BLaER1 treated with 17β-estradiol and CSF1 and Interleukin-3, amounts not matched to agents 10 nM and 100 nM (cell line): Measurements from ENCODE around the gene C12orf60.

Experiments
- H3K27ac ChIP-seq, 11 experiments: shearing (Covaris generic); formaldehyde crosslinking; 2 replicates each; pipeline ENCODE4 v1.8.1; 2022
- H3K27me3 ChIP-seq, 11 experiments: shearing (Covaris generic); formaldehyde crosslinking; 2 replicates each; pipeline ENCODE4 v1.8.1; 2022
- H3K36me3 ChIP-seq, 11 experiments: shearing (Covaris generic); formaldehyde crosslinking; 2 replicates each; pipeline ENCODE4 v1.8.1; 2022
- H3K4me1 ChIP-seq, 10 experiments: shearing (Covaris generic); formaldehyde crosslinking; 2 replicates each; pipeline ENCODE4 v1.8.1; 2022
- H3K4me2 ChIP-seq, 11 experiments: shearing (Covaris generic); formaldehyde crosslinking; 2 replicates each; pipeline ENCODE4 v1.8.1; 2022
- H3K4me3 ChIP-seq, 10 experiments: shearing (Covaris generic); formaldehyde crosslinking; 2 replicates each; pipeline ENCODE4 v1.8.1; 2022
- H3K9ac ChIP-seq, 11 experiments: shearing (Covaris generic); formaldehyde crosslinking; 2 replicates each; pipeline ENCODE4 v1.8.1; 2022
- H3K9me3 ChIP-seq, 11 experiments: shearing (Covaris generic); formaldehyde crosslinking; replicated peaks in 1 of 11; 2 replicates each; pipeline ENCODE4 v1.8.1; 2022
- H4K20me1 ChIP-seq, 11 experiments: shearing (Covaris generic); formaldehyde crosslinking; 2 replicates each; pipeline ENCODE4 v1.8.1; 2022
- Cebpa-rat ChIP-seq, 11 experiments: shearing (Covaris generic); IDR thresholded peaks; 2 replicates each; pipeline ENCODE4 v1.8.1; 2022

C12orf60 gene

GRCh38 chr12:14868916-14869506 is 65.5 kb downstream of the C12orf60 start:
- H4K20me1 ChIP-seq, result no peaks in the 10 kb centered on the region
- H3K9ac ChIP-seq, result no peak overlapping the region
- no peak overlapping the region for H3K4me3 ChIP-seq
- peaks cover 0 to 3% (median 0%) of the 10 kb centered on the region in 10 experiments; a peak in 1 of 20 replicates for H3K4me1 ChIP-seq
- H3K27me3 ChIP-seq, result no peaks in the 10 kb centered on the region
- H3K9me3 ChIP-seq, result peaks cover 13 to 44% (median 23%) of the 10 kb centered on the region in 11 experiments; a peak in 20 of 22 replicates
- H3K27ac ChIP-seq, result no peak overlapping the region
- H3K4me2 ChIP-seq, result no peak overlapping the region
- H3K36me3 ChIP-seq, result no peaks in the 10 kb centered on the region
- TF ChIP-seq Cebpa-rat (IDR thresholded peaks at IDR 0.05), result no peak

- Histone ChIP-seq H3K27ac (no peak overlapping the region), H3K27me3 (no peaks in the 10 kb centered on the region), H3K4me2 (no peak overlapping the region), H3K4me3 (no peak overlapping the region), H4K20me1 (no peaks in the 10 kb centered on the region), H3K9ac (no peak overlapping the region), H3K9me3 (peaks cover 13 to 46% (median 23%) of the 10 kb centered on the region in 11 experiments; a peak in 20 of 22 replicates), H3K4me1 (peaks cover 0 to 3% (median 0%) of the 10 kb centered on the region in 10 experiments; a peak in 1 of 20 replicates), H3K36me3 (no peaks in the 10 kb centered on the region)
- no peak for TF ChIP-seq Cebpa-rat (IDR thresholded peaks at IDR 0.05)
Observed at GRCh38 chr12:14871247-14871646, 67.8 kb downstream of the C12orf60 start.

GRCh38 chr12:14871886-14872285 is 68.4 kb downstream of the C12orf60 start:
- H3K9ac ChIP-seq, result no peak overlapping the region
- no peaks in the 10 kb centered on the region for H3K36me3 ChIP-seq
- H3K4me3 ChIP-seq, result no peak overlapping the region
- no peak for TF ChIP-seq Cebpa-rat (IDR thresholded peaks at IDR 0.05)
- peaks cover 8 to 41% (median 18%) of the 10 kb centered on the region in 11 experiments; a peak in 20 of 22 replicates for H3K9me3 ChIP-seq
- H3K4me1 ChIP-seq, result peaks cover 0 to 3% (median 0%) of the 10 kb centered on the region in 10 experiments; a peak in 1 of 20 replicates
- no peak overlapping the region for H3K4me2 ChIP-seq
- no peak overlapping the region for H3K27ac ChIP-seq
- no peaks in the 10 kb centered on the region for H3K27me3 ChIP-seq
- no peaks in the 10 kb centered on the region for H4K20me1 ChIP-seq

- no peaks in the 10 kb centered on the region for H3K27me3 ChIP-seq
- H3K9ac ChIP-seq, result no peak overlapping the region
- H3K36me3 ChIP-seq, result no peaks in the 10 kb centered on the region
- no peak overlapping the region for H3K4me3 ChIP-seq
- no peak overlapping the region for H3K27ac ChIP-seq
- no peaks in the 10 kb centered on the region for H4K20me1 ChIP-seq
- TF ChIP-seq Cebpa-rat (IDR thresholded peaks at IDR 0.05), result no peak
- H3K9me3 ChIP-seq, result peaks cover 0 to 24% (median 6%) of the 10 kb centered on the region in 11 experiments; a peak in 15 of 22 replicates
- no peak overlapping the region for H3K4me2 ChIP-seq
- peaks cover 0 to 3% (median 0%) of the 10 kb centered on the region in 10 experiments; a peak in 1 of 20 replicates for H3K4me1 ChIP-seq
Observed at GRCh38 chr12:14873440-14874185, 70.1 kb downstream of the C12orf60 start.
